Endodermal cell (in vitro differentiated cells): Measurements from ENCODE around the gene CHST2. TPM values are rescaled to one million over a fixed set of nuclear protein-coding genes. Genes with fewer than 3 reads are reported as not detected.

ENCODE experiments used
- DNase-seq: peaks from one replicate; pipeline ENCODE4 v3.0.0-alpha.2; 2017
- H3K27ac ChIP-seq: 2 replicates; pipeline ENCODE4 v1.5.1; 2013; ENCODE audit warnings: mild to moderate bottlenecking, low read depth, low read length, moderate library complexity
- H3K27me3 ChIP-seq: 2 replicates; pipeline ENCODE4 v1.6.1; 2013; ENCODE audit warnings: mild to moderate bottlenecking, low read length, moderate library complexity; ENCODE audit not compliant: insufficient read depth, control insufficient read depth, poor library complexity, severe bottlenecking
- H3K36me3 ChIP-seq: 2 replicates; pipeline ENCODE4 v1.7.0; 2013; ENCODE audit warnings: mild to moderate bottlenecking, low read length, moderate library complexity; ENCODE audit not compliant: control insufficient read depth, insufficient read depth
- H3K4me1 ChIP-seq: one replicate; pipeline ENCODE4 v1.7.0; 2013; ENCODE audit warnings: low read length; ENCODE audit not compliant: control insufficient read depth, insufficient read depth
- H3K4me3 ChIP-seq: 2 replicates; pipeline ENCODE4 v1.5.1; 2013; ENCODE audit warnings: mild to moderate bottlenecking, low read length, moderate library complexity
- H3K9ac ChIP-seq: 2 replicates; pipeline ENCODE4 v1.6.1; 2013; ENCODE audit warnings: mild to moderate bottlenecking, low read length, moderate library complexity; ENCODE audit not compliant: poor library complexity, severe bottlenecking; ENCODE audit errors: extremely low read depth
- H3K9me3 ChIP-seq: 2 replicates; pipeline ENCODE4 v1.6.1; 2013; ENCODE audit warnings: mild to moderate bottlenecking, low read length, moderate library complexity; ENCODE audit not compliant: control insufficient read depth
- H3K27ac Mint-ChIP-seq: 2 replicates; pipeline ENCODE4 v1.8.0; 2020; ENCODE audit warnings: mixed read lengths
- H3K27me3 Mint-ChIP-seq: 2 replicates; pipeline ENCODE4 v1.8.0; 2021; ENCODE audit warnings: mild to moderate bottlenecking, mixed read lengths; ENCODE audit not compliant: insufficient read depth
- H3K36me3 Mint-ChIP-seq: 2 replicates; pipeline ENCODE4 v1.8.0; 2020; ENCODE audit warnings: low read depth, mixed read lengths
- H3K4me1 Mint-ChIP-seq: 2 replicates; pipeline ENCODE4 v1.8.0; 2020; ENCODE audit warnings: mixed read lengths
- H3K4me3 Mint-ChIP-seq: 2 replicates; pipeline ENCODE4 v1.8.0; 2020; ENCODE audit warnings: mild to moderate bottlenecking, moderate library complexity, mixed read lengths
- H3K9me3 Mint-ChIP-seq: 2 replicates; pipeline ENCODE4 v1.8.0; 2020; ENCODE audit warnings: mild to moderate bottlenecking, mixed read lengths
- WGBS, 2 experiments: methylation state at CpG; one replicate each; pipeline versions ENCODE4 v1.1.5 to v1.1.7; 2013; ENCODE audit warnings: missing lambda C conversion rate in 2 of 2, mixed read lengths in 1 of 2; ENCODE audit not compliant: insufficient coverage in 1 of 2, insufficient read length in 1 of 2; 5-methylcytosine and 5-hydroxymethylcytosine counted together
- total RNA-seq, 2 donors: library from RNA; stranded (reverse); fragmentation: NEBNext Ultra II Directional in 1 of 2; extraction: Animal tissue kit (Norgen Biotek cat#: 25700) in 1 of 2; gene quantifications; 2 replicates in 1 of 2; 3 replicates in 1 of 2; pipeline ENCODE4 v1.2.1, GENCODE V29; 2021
- TF ChIP-seq, protein P1 (sequence below): fragments of 200-600 bp; sonication (generic); conservative IDR thresholded peaks from 2 replicates; pipeline ENCODE4 v1.5.0; 2021; ENCODE audit warnings: antibody characterized with exemption, mild to moderate bottlenecking

Gene CHST2
- total RNA-seq, 2 donors from 2014 or later = 3.4 to 7.2 TPM

DNA sequence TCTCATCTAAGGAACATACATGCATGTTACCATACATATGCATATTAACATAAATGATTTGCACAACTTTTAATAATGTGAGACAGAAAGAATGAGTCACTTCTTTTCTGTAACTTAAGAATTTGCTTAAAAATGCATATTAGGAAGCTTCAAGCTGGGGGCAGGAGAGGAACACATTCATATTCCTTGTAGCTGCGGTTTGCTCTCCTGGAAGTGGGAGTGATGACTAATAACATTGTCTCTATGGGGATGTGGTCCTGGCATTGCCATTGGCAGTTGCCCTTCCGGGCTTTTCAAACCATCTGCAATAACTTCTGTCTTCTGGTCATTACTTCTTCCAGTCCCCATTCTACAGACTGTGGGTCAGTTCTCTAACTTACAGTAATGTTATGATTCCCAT is 15.6 kb downstream of the CHST2 start:
- DNase-seq = no peak
- Mint-ChIP-seq H3K27ac (no peak overlapping the region), H3K36me3 (no peaks in the 10 kb centered on the region), H3K27me3 (no peaks in the 10 kb centered on the region), H3K4me1 (peaks cover 1% of the 10 kb centered on the region), H3K9me3 (no peaks in the 10 kb centered on the region), H3K4me3 (no peak overlapping the region)
- no peaks in the 10 kb centered on the region for H3K4me1 ChIP-seq
- H3K27ac ChIP-seq = no peak overlapping the region
- no peak overlapping the region for H3K4me3 ChIP-seq
- H3K9me3 ChIP-seq = no peaks in the 10 kb centered on the region
- H3K36me3 ChIP-seq = no peaks in the 10 kb centered on the region
- no peak overlapping the region for H3K9ac ChIP-seq
- H3K27me3 ChIP-seq = no peaks in the 10 kb centered on the region
- 51 to 54% methylated on average over 2 of the region's 2 CpGs for WGBS, 2 experiments
- TF ChIP-seq, protein P1, sequence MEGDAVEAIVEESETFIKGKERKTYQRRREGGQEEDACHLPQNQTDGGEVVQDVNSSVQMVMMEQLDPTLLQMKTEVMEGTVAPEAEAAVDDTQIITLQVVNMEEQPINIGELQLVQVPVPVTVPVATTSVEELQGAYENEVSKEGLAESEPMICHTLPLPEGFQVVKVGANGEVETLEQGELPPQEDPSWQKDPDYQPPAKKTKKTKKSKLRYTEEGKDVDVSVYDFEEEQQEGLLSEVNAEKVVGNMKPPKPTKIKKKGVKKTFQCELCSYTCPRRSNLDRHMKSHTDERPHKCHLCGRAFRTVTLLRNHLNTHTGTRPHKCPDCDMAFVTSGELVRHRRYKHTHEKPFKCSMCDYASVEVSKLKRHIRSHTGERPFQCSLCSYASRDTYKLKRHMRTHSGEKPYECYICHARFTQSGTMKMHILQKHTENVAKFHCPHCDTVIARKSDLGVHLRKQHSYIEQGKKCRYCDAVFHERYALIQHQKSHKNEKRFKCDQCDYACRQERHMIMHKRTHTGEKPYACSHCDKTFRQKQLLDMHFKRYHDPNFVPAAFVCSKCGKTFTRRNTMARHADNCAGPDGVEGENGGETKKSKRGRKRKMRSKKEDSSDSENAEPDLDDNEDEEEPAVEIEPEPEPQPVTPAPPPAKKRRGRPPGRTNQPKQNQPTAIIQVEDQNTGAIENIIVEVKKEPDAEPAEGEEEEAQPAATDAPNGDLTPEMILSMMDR = no peak

DNA sequence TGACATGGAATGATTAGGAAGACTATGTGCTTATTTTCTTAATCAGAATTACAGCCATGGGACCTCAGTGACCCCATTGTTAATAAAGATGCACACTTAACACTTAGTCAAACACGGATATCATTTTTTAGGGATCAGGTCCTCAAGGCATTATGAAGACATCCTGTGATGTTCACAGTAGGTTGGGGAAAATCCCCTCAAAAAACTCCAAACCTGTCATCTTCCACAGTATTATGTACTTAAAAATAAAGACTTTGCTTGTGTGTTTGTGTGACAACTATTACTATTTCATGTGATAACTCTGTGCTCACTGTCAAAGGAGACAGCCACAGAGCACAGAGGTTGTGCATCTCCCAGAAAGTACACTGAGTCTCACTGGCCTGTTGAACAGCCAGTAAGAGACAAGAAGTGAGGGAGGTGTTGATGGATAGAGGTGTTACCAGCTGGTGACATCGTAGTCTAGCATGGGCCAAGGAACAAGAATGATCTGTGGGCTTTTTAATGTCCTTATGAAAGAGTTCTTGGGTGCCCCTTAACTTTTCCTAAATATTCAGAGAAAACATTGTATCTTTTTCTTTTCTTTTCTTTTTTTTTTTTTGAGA is 18.0 kb downstream of the CHST2 start:
- H3K4me3 Mint-ChIP-seq = no peak overlapping the region

DNA sequence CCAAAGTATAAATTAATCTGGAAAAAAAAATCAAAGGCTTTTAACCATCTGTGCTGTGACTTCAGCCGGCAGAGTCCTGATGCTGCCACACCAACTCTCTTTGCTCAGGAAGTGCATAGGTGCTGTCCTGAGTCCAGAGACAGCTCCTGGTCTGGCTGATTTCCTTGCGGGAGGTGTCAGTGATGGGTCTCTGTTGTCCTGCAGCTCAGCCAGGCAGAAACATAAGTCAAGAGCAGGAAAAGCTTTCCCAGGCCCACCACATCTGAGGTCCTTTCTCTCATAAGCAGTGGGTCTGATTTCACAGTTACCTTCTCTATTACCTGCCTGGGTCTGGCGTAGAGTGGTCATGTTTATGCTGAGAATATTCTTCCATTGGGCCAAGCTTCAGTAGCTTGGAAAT is 19.4 kb downstream of the CHST2 start:
- H3K27ac Mint-ChIP-seq = peak overlapping the region; percentile 13
- DNase-seq = no peak
- no peaks in the 10 kb centered on the region for H3K27me3 Mint-ChIP-seq
- no peak overlapping the region for H3K4me3 Mint-ChIP-seq
- H3K9me3 Mint-ChIP-seq = no peaks in the 10 kb centered on the region
- no peaks in the 10 kb centered on the region for H3K36me3 Mint-ChIP-seq
- Histone ChIP-seq H3K9ac (no peak overlapping the region), H3K4me1 (no peaks in the 10 kb centered on the region), H3K36me3 (no peaks in the 10 kb centered on the region), H3K9me3 (no peaks in the 10 kb centered on the region), H3K27ac (no peak overlapping the region), H3K27me3 (no peaks in the 10 kb centered on the region), H3K4me3 (no peak overlapping the region)
- 76 to 95% methylated on average over 2 to 3 of the region's 3 CpGs for WGBS, 2 experiments
- peaks cover 1% of the 10 kb centered on the region for H3K4me1 Mint-ChIP-seq
- TF ChIP-seq, protein P1 = no peak

More for the DNA sequence above, 18.0 kb downstream of the CHST2 start:
- TF ChIP-seq, protein P1 = no peak
- Mint-ChIP-seq H3K27ac (no peak overlapping the region), H3K27me3 (no peaks in the 10 kb centered on the region), H3K4me1 (peaks cover 1% of the 10 kb centered on the region), H3K9me3 (no peaks in the 10 kb centered on the region), H3K36me3 (no peaks in the 10 kb centered on the region)
- Histone ChIP-seq H3K27ac (no peak overlapping the region), H3K9me3 (no peaks in the 10 kb centered on the region), H3K36me3 (no peaks in the 10 kb centered on the region), H3K9ac (no peak overlapping the region), H3K4me3 (no peak overlapping the region), H3K27me3 (no peaks in the 10 kb centered on the region), H3K4me1 (no peaks in the 10 kb centered on the region)
- DNase-seq = no peak
- WGBS, 2 experiments = 73 to 100% methylated on average over 1 to 2 of the region's 2 CpGs
